Measurements from ENCODE around the gene ZNF362.

GRCh38 chr1:33338048-33338439 is 81.8 kb downstream of the ZNF362 start:
- TF ChIP-seq POLR2AphosphoS5 (IDR thresholded peaks at IDR 0.05; ENCODE audit: low read depth) (no peak), CTCF (IDR thresholded peaks at IDR 0.05; ENCODE audit: insufficient read depth, low read length) (no peak), GABPA (IDR thresholded peaks at IDR 0.05; ENCODE audit: low read depth) (no peak), SPI1 (IDR thresholded peaks at IDR 0.05; ENCODE audit: borderline replicate concordance, low read depth) (no peak)

Data from HL-60 (cell line).